Measurements from ENCODE around the gene IGFBP4. TPM values are rescaled to one million over a fixed set of nuclear protein-coding genes. Genes with fewer than 3 reads are reported as not detected.

Gene IGFBP4
- total RNA-seq, 2 donors from 2014 or later: 5.7 to 7.0 TPM

GRCh38 chr17:40485851-40486521 is 42.7 kb downstream of the IGFBP4 start:
- ATAC-seq: peak; percentile 80
- no peaks in the 10 kb centered on the region for H3K9me3 ChIP-seq (ENCODE audit: control insufficient read depth, low read length, poor library complexity, severe bottlenecking)
- Mint-ChIP-seq H3K4me1 (peaks cover 49% of the 10 kb centered on the region), H3K36me3 (ENCODE audit: low read depth) (no peaks in the 10 kb centered on the region), H3K27ac (peak overlapping the region; percentile 96), H3K27me3 (no peaks in the 10 kb centered on the region), H3K4me3 (no peak overlapping the region)
- peak in 1 of 3 donors; percentile 17 for DNase-seq

GRCh38 chr17:40486522-40487370 is 43.5 kb downstream of the IGFBP4 start:
- peaks cover 46% of the 10 kb centered on the region for H3K4me1 Mint-ChIP-seq
- peak overlapping the region; percentile 28 for H3K4me3 Mint-ChIP-seq
- H3K27ac Mint-ChIP-seq: peak overlapping the region; percentile 96
- no peaks in the 10 kb centered on the region for H3K27me3 Mint-ChIP-seq
- no peaks in the 10 kb centered on the region for H3K36me3 Mint-ChIP-seq (ENCODE audit: low read depth)
- no peak for ATAC-seq
- DNase-seq: no peak
- no peaks in the 10 kb centered on the region for H3K9me3 ChIP-seq (ENCODE audit: control insufficient read depth, low read length, poor library complexity, severe bottlenecking)

GRCh38 chr17:40487371-40488020 is 44.2 kb downstream of the IGFBP4 start:
- H3K4me3 Mint-ChIP-seq: no peak overlapping the region
- no peaks in the 10 kb centered on the region for H3K27me3 Mint-ChIP-seq
- no peak for DNase-seq
- H3K4me1 Mint-ChIP-seq: peaks cover 38% of the 10 kb centered on the region
- no peaks in the 10 kb centered on the region for H3K36me3 Mint-ChIP-seq (ENCODE audit: low read depth)
- H3K9me3 ChIP-seq (ENCODE audit: control insufficient read depth, low read length, poor library complexity, severe bottlenecking): no peaks in the 10 kb centered on the region
- ATAC-seq: no peak
- H3K27ac Mint-ChIP-seq: peak overlapping the region; percentile 96

- no peak for DNase-seq
- H3K9me3 ChIP-seq (ENCODE audit: control insufficient read depth, low read length, poor library complexity, severe bottlenecking): no peaks in the 10 kb centered on the region
- Mint-ChIP-seq H3K27ac (peak overlapping the region; percentile 78), H3K4me3 (no peak overlapping the region), H3K27me3 (no peaks in the 10 kb centered on the region), H3K4me1 (peaks cover 28% of the 10 kb centered on the region), H3K36me3 (ENCODE audit: low read depth) (no peaks in the 10 kb centered on the region)
- no peak for ATAC-seq
Measured at GRCh38 chr17:40490289-40490853, 47.1 kb downstream of the IGFBP4 start.

GRCh38 chr17:40490982-40491381 is 47.7 kb downstream of the IGFBP4 start:
- Mint-ChIP-seq H3K4me3 (no peak overlapping the region), H3K4me1 (peaks cover 27% of the 10 kb centered on the region), H3K27ac (peak overlapping the region; percentile 78)

GRCh38 chr17:40491486-40491885 is 48.2 kb downstream of the IGFBP4 start:
- Mint-ChIP-seq H3K4me3 (no peak overlapping the region), H3K36me3 (ENCODE audit: low read depth) (no peaks in the 10 kb centered on the region), H3K27ac (no peak overlapping the region), H3K27me3 (no peaks in the 10 kb centered on the region), H3K4me1 (peaks cover 22% of the 10 kb centered on the region)
- DNase-seq (no peak), ATAC-seq (no peak)
- no peaks in the 10 kb centered on the region for H3K9me3 ChIP-seq (ENCODE audit: control insufficient read depth, low read length, poor library complexity, severe bottlenecking)

More at GRCh38 chr17:40490982-40491381, 47.7 kb downstream of the IGFBP4 start:
- no peak for ATAC-seq
- no peak for DNase-seq
- no peaks in the 10 kb centered on the region for H3K9me3 ChIP-seq (ENCODE audit: control insufficient read depth, low read length, poor library complexity, severe bottlenecking)
- no peaks in the 10 kb centered on the region for H3K36me3 Mint-ChIP-seq (ENCODE audit: low read depth)
- H3K27me3 Mint-ChIP-seq: no peaks in the 10 kb centered on the region

GRCh38 chr17:40493697-40494096 is 50.4 kb downstream of the IGFBP4 start:
- no peak overlapping the region for H3K4me3 Mint-ChIP-seq
- no peak for DNase-seq
- H3K9me3 ChIP-seq (ENCODE audit: control insufficient read depth, low read length, poor library complexity, severe bottlenecking): no peaks in the 10 kb centered on the region
- H3K36me3 Mint-ChIP-seq (ENCODE audit: low read depth): peaks cover 3% of the 10 kb centered on the region
- ATAC-seq: no peak
- no peaks in the 10 kb centered on the region for H3K27me3 Mint-ChIP-seq
- H3K4me1 Mint-ChIP-seq: peaks cover 14% of the 10 kb centered on the region
- H3K27ac Mint-ChIP-seq: no peak overlapping the region

GRCh38 chr17:40495140-40495539 is 51.9 kb downstream of the IGFBP4 start:
- H3K9me3 ChIP-seq (ENCODE audit: control insufficient read depth, low read length, poor library complexity, severe bottlenecking): no peaks in the 10 kb centered on the region
- Mint-ChIP-seq H3K27me3 (no peaks in the 10 kb centered on the region), H3K36me3 (ENCODE audit: low read depth) (peaks cover 3% of the 10 kb centered on the region), H3K4me1 (peaks cover 14% of the 10 kb centered on the region), H3K4me3 (no peak overlapping the region), H3K27ac (no peak overlapping the region)
- ATAC-seq: no peak
- DNase-seq: no peak

GRCh38 chr17:40496170-40496569 is 52.9 kb downstream of the IGFBP4 start:
- no peak overlapping the region for H3K27ac Mint-ChIP-seq
- H3K4me3 Mint-ChIP-seq: no peak overlapping the region
- ATAC-seq (no peak), DNase-seq (no peak)
- H3K9me3 ChIP-seq (ENCODE audit: control insufficient read depth, low read length, poor library complexity, severe bottlenecking): no peaks in the 10 kb centered on the region
- peaks cover 6% of the 10 kb centered on the region for H3K36me3 Mint-ChIP-seq (ENCODE audit: low read depth)
- no peaks in the 10 kb centered on the region for H3K27me3 Mint-ChIP-seq
- H3K4me1 Mint-ChIP-seq: peaks cover 5% of the 10 kb centered on the region

- Mint-ChIP-seq H3K4me3 (no peak overlapping the region), H3K27ac (peak overlapping the region; percentile 27), H3K4me1 (peaks cover 3% of the 10 kb centered on the region), H3K36me3 (ENCODE audit: low read depth) (peaks cover 6% of the 10 kb centered on the region), H3K27me3 (no peaks in the 10 kb centered on the region)
- ATAC-seq (no peak), DNase-seq (no peak)
- H3K9me3 ChIP-seq (ENCODE audit: control insufficient read depth, low read length, poor library complexity, severe bottlenecking): no peaks in the 10 kb centered on the region
Measured at GRCh38 chr17:40496634-40497420, 53.6 kb downstream of the IGFBP4 start.

- Mint-ChIP-seq H3K36me3 (ENCODE audit: low read depth) (peaks cover 6% of the 10 kb centered on the region), H3K27me3 (no peaks in the 10 kb centered on the region), H3K4me1 (peaks cover 3% of the 10 kb centered on the region), H3K27ac (peak overlapping the region; percentile 27), H3K4me3 (no peak overlapping the region)
- DNase-seq (no peak), ATAC-seq (no peak)
- H3K9me3 ChIP-seq (ENCODE audit: control insufficient read depth, low read length, poor library complexity, severe bottlenecking): no peaks in the 10 kb centered on the region
Measured at GRCh38 chr17:40497695-40498094, 54.4 kb downstream of the IGFBP4 start.

- DNase-seq (no peak), ATAC-seq (no peak)
- H3K36me3 Mint-ChIP-seq (ENCODE audit: low read depth): peaks cover 6% of the 10 kb centered on the region
- peaks cover 5% of the 10 kb centered on the region for H3K4me1 Mint-ChIP-seq
- H3K27me3 Mint-ChIP-seq: no peaks in the 10 kb centered on the region
- H3K9me3 ChIP-seq (ENCODE audit: control insufficient read depth, low read length, poor library complexity, severe bottlenecking): no peaks in the 10 kb centered on the region
- H3K4me3 Mint-ChIP-seq: no peak overlapping the region
- H3K27ac Mint-ChIP-seq: no peak overlapping the region
Measured at GRCh38 chr17:40498281-40499084, 55.2 kb downstream of the IGFBP4 start.
